GM19438 (cell line): ENCODE measurements around the gene TMEM190.
A peak's percentile ranks its signal among the peaks of the same experiment; 100 is the strongest.

Source experiments
- ATAC-seq: cut with Tn5 transposase; IDR thresholded peaks from one replicate; pipeline ENCODE4 v1.9.1; 2021; ENCODE audit warnings: low read depth; ENCODE audit not compliant: unreplicated experiment

Gene TMEM190

GRCh38 chr19:55350620-55351315 lies 25.9 kb upstream of the TMEM190 start:
- ATAC-seq = no peak

GRCh38 chr19:55352040-55352439 lies 24.6 kb upstream of the TMEM190 start:
- ATAC-seq = no peak

GRCh38 chr19:55352549-55353145 lies 24.0 kb upstream of the TMEM190 start:
- ATAC-seq = no peak

- ATAC-seq = no peak
Observed at GRCh38 chr19:55353356-55353802, 23.2 kb upstream of the TMEM190 start.

- peak; percentile 56 for ATAC-seq
Observed at GRCh38 chr19:55353803-55354697, 22.6 kb upstream of the TMEM190 start.

GRCh38 chr19:55354698-55355212 lies 21.9 kb upstream of the TMEM190 start, which contains the start of gene COX6B2:
TSS of gene COX6B2 (minus strand) at chr19:55354719. CDS start at chr19:55354521, 198 bp downstream.
- no peak for ATAC-seq

- ATAC-seq = no peak
Observed at GRCh38 chr19:55355213-55355821, 21.3 kb upstream of the TMEM190 start.

- no peak for ATAC-seq
Observed at GRCh38 chr19:55358493-55358892, 18.1 kb upstream of the TMEM190 start.

- ATAC-seq = no peak
Observed at GRCh38 chr19:55358943-55359908, 17.4 kb upstream of the TMEM190 start.

GRCh38 chr19:55360902-55361301 lies 15.7 kb upstream of the TMEM190 start:
- ATAC-seq = no peak

- ATAC-seq = no peak
Observed at GRCh38 chr19:55362174-55362989, 14.2 kb upstream of the TMEM190 start.

GRCh38 chr19:55362990-55363716 lies 13.5 kb upstream of the TMEM190 start, which contains the start of gene GARIN5B:
TSS of gene GARIN5B (minus strand) at chr19:55363260. CDS start at chr19:55363066, 194 bp downstream.
- ATAC-seq = no peak

GRCh38 chr19:55365245-55365644 lies 11.4 kb upstream of the TMEM190 start:
- ATAC-seq = no peak

GRCh38 chr19:55365964-55366363 lies 10.7 kb upstream of the TMEM190 start:
- ATAC-seq = no peak

GRCh38 chr19:55366790-55367189 lies 9.8 kb upstream of the TMEM190 start:
- ATAC-seq = no peak

- no peak for ATAC-seq
Observed at GRCh38 chr19:55368106-55368505, 8.5 kb upstream of the TMEM190 start.

GRCh38 chr19:55368701-55369563 lies 7.7 kb upstream of the TMEM190 start:
- no peak for ATAC-seq
